SK-N-SH treated with all-trans-retinoic acid at 6 μM for 48 hours (cell line): ENCODE data around the gene LSAMP.

ENCODE experiments used
- ARNTL ChIP-seq: fragments of 450-650 bp; formaldehyde crosslinking; IDR thresholded peaks from 2 replicates; pipeline ENCODE4 v1.5.0; 2020; ENCODE audit warnings: low read depth, mild to moderate bottlenecking, moderate library complexity, borderline replicate concordance
- GLIS3 ChIP-seq: fragments of 250-450 bp; sonication (Bioruptor Pico); IDR thresholded peaks from 2 replicates; pipeline ENCODE4 v1.5.0; 2020; ENCODE audit warnings: mild to moderate bottlenecking, moderate library complexity
- ISL1 ChIP-seq: fragments of 250-450 bp; sonication (Bioruptor Pico); IDR thresholded peaks from 2 replicates; pipeline ENCODE4 v2.1.2; 2022; ENCODE audit warnings: mild to moderate bottlenecking, moderate library complexity
- SNAI2 ChIP-seq: fragments of 250-450 bp; sonication (Bioruptor Pico); IDR thresholded peaks from 2 replicates; pipeline ENCODE4 v1.5.0; 2020; ENCODE audit warnings: mild to moderate bottlenecking, moderate library complexity
- TOX ChIP-seq: fragments of 250-450 bp; sonication (Bioruptor Pico); IDR thresholded peaks from 2 replicates; pipeline ENCODE4 v1.8.0; 2021; ENCODE audit warnings: mild to moderate bottlenecking, moderate library complexity, borderline replicate concordance
- ZFP3 ChIP-seq: fragments of 250-450 bp; sonication (Bioruptor Pico); IDR thresholded peaks from 2 replicates; pipeline ENCODE4 v1.5.0; 2020; ENCODE audit warnings: mild to moderate bottlenecking, moderate library complexity
- ZFP30 ChIP-seq: fragments of 450-650 bp; formaldehyde crosslinking; IDR thresholded peaks from 2 replicates; pipeline ENCODE4 v1.5.0; 2022; ENCODE audit warnings: mild to moderate bottlenecking, moderate library complexity
- TF ChIP-seq, protein P1 (sequence below): fragments of 250-450 bp; sonication (Bioruptor Pico); IDR thresholded peaks from 2 replicates; pipeline ENCODE4 v1.5.1; 2020; ENCODE audit warnings: low read depth, mild to moderate bottlenecking, moderate library complexity
- TF ChIP-seq, protein P2 (sequence below): fragments of 250-450 bp; sonication (Bioruptor Pico); IDR thresholded peaks from 2 replicates; pipeline ENCODE4 v1.8.0; 2020; ENCODE audit warnings: mild to moderate bottlenecking, moderate library complexity, borderline replicate concordance
- TF ChIP-seq, protein P3 (sequence below): fragments of 250-450 bp; sonication (Bioruptor Pico); IDR thresholded peaks from 2 replicates; pipeline ENCODE4 v1.5.0; 2020; ENCODE audit warnings: mild to moderate bottlenecking, moderate library complexity

DNA sequence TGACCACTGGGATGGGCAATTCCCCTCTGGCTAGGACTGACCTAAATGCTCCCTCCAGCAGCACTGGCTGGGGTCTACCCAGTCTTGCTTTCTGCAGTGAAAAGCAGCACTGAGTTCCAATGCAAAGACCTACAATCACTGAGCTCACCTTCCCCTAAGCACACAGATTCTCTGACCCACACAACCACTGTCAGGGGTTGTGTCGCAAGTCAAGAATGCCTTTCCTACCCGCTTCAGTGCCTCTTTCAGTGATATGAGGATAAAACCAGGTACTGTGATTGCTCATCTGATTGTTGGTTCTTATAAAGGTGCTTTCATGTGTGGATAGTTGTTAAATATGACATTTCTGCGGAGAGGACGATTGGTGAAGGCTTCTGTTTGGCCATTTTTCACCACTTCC lies 476.4 kb downstream of the LSAMP start:
- TF ChIP-seq, protein P1, sequence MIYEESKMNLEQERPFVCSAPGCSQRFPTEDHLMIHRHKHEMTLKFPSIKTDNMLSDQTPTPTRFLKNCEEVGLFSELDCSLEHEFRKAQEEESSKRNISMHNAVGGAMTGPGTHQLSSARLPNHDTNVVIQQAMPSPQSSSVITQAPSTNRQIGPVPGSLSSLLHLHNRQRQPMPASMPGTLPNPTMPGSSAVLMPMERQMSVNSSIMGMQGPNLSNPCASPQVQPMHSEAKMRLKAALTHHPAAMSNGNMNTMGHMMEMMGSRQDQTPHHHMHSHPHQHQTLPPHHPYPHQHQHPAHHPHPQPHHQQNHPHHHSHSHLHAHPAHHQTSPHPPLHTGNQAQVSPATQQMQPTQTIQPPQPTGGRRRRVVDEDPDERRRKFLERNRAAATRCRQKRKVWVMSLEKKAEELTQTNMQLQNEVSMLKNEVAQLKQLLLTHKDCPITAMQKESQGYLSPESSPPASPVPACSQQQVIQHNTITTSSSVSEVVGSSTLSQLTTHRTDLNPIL (CRISPR knock-in tag): no peak
- TF ChIP-seq TOX (CRISPR knock-in tag) (no peak), ZFP30 (CRISPR knock-in tag) (no peak), ARNTL (CRISPR knock-in tag) (no peak), GLIS3 (CRISPR knock-in tag) (no peak), SNAI2 (CRISPR knock-in tag) (no peak), ZFP3 (no peak), ISL1 (no peak)
- TF ChIP-seq, protein P2, sequence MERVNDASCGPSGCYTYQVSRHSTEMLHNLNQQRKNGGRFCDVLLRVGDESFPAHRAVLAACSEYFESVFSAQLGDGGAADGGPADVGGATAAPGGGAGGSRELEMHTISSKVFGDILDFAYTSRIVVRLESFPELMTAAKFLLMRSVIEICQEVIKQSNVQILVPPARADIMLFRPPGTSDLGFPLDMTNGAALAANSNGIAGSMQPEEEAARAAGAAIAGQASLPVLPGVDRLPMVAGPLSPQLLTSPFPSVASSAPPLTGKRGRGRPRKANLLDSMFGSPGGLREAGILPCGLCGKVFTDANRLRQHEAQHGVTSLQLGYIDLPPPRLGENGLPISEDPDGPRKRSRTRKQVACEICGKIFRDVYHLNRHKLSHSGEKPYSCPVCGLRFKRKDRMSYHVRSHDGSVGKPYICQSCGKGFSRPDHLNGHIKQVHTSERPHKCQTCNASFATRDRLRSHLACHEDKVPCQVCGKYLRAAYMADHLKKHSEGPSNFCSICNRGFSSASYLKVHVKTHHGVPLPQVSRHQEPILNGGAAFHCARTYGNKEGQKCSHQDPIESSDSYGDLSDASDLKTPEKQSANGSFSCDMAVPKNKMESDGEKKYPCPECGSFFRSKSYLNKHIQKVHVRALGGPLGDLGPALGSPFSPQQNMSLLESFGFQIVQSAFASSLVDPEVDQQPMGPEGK (CRISPR knock-in tag): no peak
- TF ChIP-seq, protein P3, sequence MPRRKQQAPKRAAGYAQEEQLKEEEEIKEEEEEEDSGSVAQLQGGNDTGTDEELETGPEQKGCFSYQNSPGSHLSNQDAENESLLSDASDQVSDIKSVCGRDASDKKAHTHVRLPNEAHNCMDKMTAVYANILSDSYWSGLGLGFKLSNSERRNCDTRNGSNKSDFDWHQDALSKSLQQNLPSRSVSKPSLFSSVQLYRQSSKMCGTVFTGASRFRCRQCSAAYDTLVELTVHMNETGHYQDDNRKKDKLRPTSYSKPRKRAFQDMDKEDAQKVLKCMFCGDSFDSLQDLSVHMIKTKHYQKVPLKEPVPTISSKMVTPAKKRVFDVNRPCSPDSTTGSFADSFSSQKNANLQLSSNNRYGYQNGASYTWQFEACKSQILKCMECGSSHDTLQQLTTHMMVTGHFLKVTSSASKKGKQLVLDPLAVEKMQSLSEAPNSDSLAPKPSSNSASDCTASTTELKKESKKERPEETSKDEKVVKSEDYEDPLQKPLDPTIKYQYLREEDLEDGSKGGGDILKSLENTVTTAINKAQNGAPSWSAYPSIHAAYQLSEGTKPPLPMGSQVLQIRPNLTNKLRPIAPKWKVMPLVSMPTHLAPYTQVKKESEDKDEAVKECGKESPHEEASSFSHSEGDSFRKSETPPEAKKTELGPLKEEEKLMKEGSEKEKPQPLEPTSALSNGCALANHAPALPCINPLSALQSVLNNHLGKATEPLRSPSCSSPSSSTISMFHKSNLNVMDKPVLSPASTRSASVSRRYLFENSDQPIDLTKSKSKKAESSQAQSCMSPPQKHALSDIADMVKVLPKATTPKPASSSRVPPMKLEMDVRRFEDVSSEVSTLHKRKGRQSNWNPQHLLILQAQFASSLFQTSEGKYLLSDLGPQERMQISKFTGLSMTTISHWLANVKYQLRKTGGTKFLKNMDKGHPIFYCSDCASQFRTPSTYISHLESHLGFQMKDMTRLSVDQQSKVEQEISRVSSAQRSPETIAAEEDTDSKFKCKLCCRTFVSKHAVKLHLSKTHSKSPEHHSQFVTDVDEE (CRISPR knock-in tag): no peak
